NCI-H774 (cell line): Measurements from ENCODE around the gene FAM222B.
"Not testable (repeated sequence)": the region's sequence is repeated elsewhere in the genome, so short reads cannot be mapped to it uniquely, and the experiment has no call there.

Experiments used
- DNase-seq: peaks from one replicate; lab custom pipeline; 2025; lab: John Stamatoyannopoulos, UW

FAM222B gene

DNA sequence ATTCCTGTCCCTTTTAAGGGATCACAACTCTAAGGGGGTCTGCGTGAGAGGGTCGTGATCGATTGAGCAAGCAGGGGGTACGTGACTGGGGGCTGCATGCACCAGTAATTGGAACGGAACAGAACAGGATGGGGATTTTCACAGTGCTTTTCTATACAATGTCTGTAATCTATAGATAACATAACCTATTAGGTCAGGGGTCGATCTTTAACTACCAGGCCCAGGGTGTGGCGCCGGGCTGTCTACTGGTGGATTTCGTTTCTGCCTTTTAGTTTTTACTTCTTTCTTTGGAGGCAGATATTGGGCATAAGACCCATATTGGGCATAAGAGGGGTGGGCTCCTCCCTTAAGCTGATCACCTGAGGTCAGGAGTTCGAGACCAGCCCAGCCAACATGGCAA, 6.0 kb downstream of the FAM222B start:
- DNase-seq = not testable (repeated sequence)

GRCh38 chr17:28834420-28834819, 8.2 kb downstream of the FAM222B start:
- no peak for DNase-seq

DNA sequence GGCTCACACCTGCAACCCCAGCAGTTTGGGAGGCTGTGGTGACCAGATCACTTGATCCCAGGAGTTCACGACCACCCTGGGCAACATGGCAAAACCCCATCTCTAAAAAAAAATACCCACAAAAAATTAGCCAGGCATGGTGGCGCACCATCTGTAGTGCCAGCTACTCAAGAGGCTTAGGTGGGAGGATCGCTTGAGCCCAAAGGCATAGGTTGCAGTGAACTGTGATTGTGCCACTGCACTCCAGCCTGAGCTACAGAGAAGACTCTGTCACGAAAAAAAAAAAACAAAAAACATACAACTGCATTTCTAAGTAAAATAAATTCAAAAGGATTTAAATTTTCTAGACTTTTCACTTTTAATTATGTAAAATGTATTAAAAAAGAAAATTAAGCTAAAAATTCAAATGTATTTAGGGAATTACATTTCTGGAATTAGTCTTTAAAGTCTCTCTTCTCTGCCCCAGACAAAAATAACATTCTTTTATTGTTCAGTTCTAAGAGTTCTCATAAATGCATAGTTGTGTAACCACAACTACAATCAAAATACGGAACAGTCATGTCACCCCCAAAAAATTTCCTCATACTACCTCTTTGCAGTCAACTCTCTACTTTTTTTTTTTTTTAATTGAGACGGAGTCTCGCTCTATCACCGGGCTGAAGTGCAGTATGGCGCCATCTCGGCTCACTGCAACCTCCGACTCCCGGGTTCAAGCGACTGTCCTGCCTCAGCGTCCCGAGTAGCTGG, 14.1 kb downstream of the FAM222B start:
- no peak for DNase-seq

- no peak for DNase-seq
These were observed 14.9 kb downstream of the FAM222B start for GRCh38 chr17:28827672-28828071.

DNA sequence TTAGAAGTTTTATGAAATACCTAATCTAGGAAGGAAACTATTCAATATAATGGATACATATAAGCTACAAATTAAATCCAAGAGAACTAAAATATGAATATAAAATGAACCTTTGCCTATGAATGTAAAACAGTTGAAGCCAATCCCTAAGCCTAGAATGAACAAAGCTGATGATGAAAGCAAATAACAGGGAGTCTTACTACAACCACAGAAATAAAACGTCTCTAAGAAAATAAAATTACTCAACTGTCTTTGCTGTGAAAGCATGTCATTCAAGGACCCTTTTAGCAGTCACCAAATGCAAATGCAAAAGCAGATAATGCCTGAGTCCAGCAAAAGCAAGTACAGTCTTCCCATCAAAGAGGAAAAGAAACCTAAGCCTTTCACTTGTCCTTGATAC, 23.0 kb downstream of the FAM222B start:
- no peak for DNase-seq

DNA sequence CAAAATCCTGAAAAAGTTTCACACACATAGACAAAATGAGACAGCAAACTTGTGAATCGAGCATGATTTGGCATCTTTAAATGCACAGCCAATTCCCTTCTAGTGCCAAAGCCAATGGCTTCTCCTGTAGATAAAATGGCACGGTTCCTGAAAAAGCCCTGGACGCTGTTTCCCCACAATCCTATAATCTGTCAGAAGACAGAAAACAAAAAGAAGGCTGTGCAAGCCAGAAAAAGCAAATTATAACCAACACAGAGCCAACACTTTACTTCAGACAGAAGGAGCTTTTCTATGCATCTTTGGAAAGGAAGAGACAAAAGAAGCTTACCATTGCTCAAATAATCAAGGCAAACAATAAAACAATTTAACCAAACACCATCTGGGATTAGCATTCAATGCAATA, 23.8 kb downstream of the FAM222B start:
- DNase-seq = no peak

- no peak for DNase-seq
These were observed 26.1 kb downstream of the FAM222B start for GRCh38 chr17:28816540-28816939.

DNA sequence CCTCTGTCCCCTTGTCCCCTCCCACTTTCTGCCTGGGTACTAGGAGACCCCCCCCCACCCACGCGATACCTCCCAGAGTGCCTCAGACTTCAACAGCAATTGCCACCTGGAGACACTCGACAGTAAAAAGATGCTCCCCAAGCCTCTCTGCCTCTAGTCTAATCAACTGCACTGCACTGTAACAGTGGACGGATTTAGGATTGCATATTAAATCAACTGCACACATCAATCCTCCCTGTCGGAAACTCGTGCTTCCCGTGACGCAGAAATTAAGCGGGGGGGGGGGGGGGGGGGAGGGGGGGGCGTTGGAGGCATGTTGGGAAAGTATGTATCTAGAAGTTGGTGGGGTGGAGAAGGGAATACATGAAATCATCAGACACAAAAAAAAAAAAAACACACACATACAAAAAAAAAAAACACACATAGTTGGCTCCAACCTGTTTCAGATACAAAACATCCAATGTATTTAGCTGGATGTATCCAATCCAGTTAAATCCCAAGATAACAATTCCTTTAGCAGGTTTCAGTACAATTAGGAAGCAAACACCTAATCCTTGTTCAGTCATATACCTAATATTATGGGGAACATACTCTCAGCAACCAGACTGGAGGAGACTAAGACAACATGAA, 29.7 kb downstream of the FAM222B start:
- DNase-seq = no peak

GRCh38 chr17:28812091-28812747, 30.4 kb downstream of the FAM222B start:
- peak; percentile 99 for DNase-seq

GRCh38 chr17:28811651-28812090, 30.9 kb downstream of the FAM222B start:
- DNase-seq = no peak

- DNase-seq = no peak
These were observed 32.2 kb downstream of the FAM222B start for GRCh38 chr17:28810437-28810836.

DNA sequence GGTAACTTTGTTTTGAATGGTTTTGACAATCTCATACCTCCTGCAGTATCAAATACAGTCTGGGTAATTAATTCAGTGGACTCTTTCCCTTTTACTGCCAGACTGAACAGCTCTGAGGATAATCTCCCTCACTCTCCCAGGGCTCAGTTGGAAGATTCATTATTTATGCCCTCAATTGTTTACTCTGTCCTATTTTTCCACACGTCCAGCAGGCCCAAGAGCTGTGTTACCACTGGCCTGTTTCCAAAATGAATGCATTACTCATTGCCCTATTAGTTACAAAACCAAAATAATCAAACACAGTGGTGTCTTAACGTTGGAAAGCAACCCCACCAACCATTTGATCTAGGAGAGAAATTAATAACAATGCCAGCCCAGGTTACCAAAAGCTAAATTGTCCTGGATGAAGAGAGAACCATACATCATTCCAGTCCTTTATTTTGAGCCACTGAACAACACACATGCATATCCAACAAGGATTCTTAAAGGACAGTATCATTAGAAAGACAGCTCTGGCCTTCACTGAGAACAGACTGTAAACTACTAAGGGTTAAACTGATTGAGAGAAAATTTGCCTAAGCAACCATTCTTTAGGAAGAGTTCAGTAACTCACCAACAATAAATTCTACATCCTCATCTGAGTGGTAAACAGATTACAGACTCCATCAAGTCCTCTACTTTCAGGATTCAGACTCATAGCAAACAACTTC, 34.5 kb downstream of the FAM222B start:
- DNase-seq = peak; percentile 85

DNA sequence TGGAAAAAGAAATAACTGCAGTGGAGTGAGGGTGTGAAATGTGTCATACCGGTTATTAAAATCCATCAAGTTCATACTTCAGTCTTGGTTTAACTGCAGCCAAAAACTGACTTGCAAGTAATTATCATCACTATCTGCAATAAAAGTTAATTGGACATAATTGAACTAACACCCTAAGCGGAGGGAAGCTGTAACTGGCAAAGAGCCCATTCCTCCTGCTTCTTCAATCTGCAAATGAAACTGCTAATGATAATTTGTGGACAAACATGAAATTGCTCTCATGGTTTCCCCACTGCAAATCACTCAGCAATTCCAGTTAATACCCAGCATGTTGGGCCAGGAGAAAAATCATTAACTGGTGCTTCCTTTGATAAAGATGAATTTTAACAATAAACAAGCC, 46.5 kb downstream of the FAM222B start:
- DNase-seq = peak; percentile 11

DNA sequence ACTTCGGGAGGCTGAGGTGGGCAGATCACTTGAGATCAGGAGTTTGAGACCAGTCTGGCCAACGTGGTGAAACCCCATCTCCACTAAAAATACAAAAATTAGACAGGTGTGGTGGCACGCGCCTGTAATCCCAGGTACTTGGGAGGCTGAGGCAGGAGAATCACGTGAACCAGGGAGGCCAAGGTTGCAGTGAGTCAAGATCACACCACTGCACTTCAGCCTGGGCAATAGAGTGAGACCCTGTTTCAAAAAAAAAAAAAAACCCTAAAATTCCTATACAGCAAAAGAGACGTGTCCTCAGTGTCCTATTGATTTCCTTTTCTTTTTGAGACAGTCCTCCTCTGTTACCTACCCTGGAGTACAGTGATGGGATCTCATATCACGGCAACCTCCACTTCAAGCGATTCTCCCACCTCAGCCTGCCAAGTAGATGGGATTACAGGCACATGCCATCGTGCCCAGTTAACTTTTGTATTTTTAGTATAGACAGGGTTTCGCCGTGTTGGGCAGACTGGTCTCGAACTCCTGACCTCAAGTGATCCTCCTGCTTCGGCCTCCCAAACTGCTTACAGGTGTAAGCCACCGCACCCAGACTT, 47.6 kb downstream of the FAM222B start:
- not testable (repeated sequence) for DNase-seq

DNA sequence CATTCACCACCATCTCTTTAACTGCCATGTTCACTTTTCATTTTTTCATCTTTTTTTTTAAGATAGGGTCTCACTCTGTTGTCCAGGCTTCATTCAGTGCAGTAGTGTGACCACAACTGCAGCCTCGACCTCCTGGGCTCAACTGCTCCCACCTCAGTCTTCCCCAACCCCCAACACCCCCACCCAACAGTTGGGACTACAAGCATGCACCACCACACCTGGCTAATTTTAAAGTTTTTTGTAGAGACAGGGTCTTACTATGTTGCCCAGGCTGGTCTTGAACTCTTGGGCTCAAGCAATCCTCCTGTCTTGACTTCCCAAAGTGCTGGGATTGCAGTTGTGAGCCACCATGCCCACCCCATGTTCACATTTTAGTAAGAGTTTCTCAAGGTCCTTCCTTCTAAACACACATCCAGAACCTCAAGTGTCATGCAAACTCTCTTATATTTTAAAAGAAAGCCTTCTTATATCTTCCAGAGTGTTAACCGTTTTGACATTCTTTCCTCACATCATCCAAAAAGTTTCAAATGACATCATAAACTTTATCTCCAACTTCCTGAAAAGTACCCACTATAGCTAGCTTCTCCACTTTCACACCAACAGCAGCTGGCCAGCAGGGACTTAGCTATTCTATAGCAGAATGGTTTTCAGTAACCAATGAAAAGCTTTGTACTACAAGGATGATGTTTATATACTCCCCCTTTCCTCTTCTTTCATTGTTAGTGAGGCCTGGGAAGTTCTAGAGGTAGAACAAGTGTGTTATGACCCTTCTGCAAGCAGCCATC, 49.5 kb downstream of the FAM222B start:
- no peak for DNase-seq

DNA sequence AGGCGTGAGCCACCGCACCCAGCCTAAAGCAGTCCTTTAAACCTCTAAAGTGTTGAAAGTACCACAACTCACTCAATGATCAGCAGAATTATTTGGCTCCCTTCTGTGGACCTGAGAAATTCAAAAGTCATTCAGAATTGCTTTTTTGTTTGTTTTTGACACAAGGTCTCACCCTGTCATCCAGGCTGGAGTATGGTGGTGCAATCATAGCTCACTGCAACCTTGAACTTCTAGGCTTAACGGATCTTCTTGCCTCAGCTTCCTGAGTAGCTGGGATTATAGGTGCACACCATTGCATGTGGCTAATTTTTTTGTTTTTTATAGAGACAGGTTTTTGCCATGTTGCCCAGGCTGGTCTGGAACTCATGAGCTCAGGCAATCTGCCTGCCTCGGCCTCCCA, 54.5 kb downstream of the FAM222B start:
- no peak for DNase-seq

- DNase-seq = no peak
These were observed 59.4 kb downstream of the FAM222B start for GRCh38 chr17:28783161-28783560.

- not testable (repeated sequence) for DNase-seq
These were observed 63.0 kb downstream of the FAM222B start for GRCh38 chr17:28779601-28780000.

DNA sequence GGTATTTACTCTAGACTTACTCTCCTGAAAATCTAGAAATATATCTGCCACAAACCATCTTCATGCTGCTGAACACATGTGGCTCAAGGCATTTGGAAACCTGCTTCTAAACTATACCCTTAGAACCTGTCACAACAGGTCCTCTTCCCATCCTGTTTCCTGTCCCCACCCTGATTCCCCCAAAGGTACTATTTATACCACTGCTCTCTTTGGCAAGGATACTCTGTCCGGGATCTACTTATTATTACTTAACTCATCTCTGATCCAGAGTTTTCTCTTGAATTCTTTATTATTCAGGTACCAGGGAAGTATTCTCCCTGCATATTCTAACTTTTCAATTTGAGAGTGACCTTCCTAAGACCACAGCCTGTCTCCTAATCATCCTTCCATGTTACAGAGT, 65.4 kb downstream of the FAM222B start:
- no peak for DNase-seq

DNA sequence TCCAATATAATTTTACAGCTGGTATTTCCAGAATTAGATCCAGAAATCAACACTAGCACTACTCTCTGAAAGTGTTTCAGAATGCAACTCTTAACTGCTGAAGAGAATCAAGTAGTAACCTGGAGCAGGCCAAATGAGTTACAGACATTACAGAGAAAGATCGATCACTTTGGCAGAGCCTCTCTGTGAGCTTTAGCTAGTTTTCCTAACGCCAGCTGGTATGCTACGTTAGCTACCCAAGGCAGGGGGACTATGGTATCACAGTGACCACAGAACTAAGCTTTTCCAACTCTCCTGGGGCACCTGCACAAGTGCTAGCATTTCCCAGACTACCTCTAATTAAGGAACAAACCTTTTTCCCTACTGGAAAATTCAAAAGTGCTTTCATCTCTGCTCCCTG, 68.4 kb downstream of the FAM222B start:
- DNase-seq = no peak

GRCh38 chr17:28773736-28774135, 68.9 kb downstream of the FAM222B start:
- DNase-seq = no peak
